ENCODE data around the gene TAPT1.

DNA sequence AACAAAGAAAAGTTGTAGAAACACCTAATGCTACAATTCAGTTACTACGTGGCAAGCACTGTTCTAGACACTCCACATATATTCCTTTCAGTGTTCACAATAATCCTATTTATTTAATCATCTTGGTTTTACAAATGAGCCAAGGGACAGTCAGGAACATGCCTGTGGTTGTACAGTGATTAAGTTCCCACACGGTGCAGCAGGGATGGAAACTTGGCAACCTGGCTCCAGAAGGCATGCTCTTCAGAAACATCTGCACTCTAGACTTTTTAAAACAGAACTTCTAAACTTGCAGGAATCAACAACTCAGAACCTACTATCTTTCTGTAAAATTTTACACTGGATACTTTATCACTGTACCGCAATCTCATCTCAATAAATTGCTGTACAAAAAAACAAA, 32.1 kb downstream of the TAPT1 start:
- no peak for TF ChIP-seq CTCF (conservative IDR thresholded peaks at IDR 0.05; ENCODE audit: low read depth, low read length)
- no peak for TF ChIP-seq EZH2 (IDR thresholded peaks at IDR 0.05; ENCODE audit: borderline replicate concordance, low read depth, low read length, poor library complexity, severe bottlenecking)

All from A673 (cell line).